Natural killer cell (primary cell): ENCODE measurements around the gene TMEFF1. TPM values are rescaled to one million over a fixed set of nuclear protein-coding genes. Genes with fewer than 3 reads are reported as not detected.
A peak's percentile ranks its signal among the peaks of the same experiment; 100 is the strongest.

ENCODE experiments used
- ATAC-seq, 3 donors: fragments of 150-1000 bp in 2 of 3; fragments of 200-7000 bp in 1 of 3; cut with Tn5 transposase; 1 replicate in 1 of 3; 2 replicates in 2 of 3; pipeline ENCODE4 v1.10.0; 2021; ENCODE audit warnings: mild to moderate bottlenecking in 2 of 3, moderate library complexity in 2 of 3
- DNase-seq, 2 donors: peaks; one replicate each; pipeline versions ENCODE4 v3.0.0 to v3.0.0-alpha.2; 2013 to 2021; ENCODE audit warnings: mixed read lengths in 1 of 2
- H3K27ac ChIP-seq: one replicate; pipeline ENCODE4 v1.5.1; 2013; ENCODE audit warnings: mild to moderate bottlenecking, low read length
- H3K27me3 ChIP-seq: one replicate; pipeline ENCODE4 v1.6.1; 2013; ENCODE audit warnings: low read length; ENCODE audit not compliant: control insufficient read depth, insufficient read depth
- H3K36me3 ChIP-seq: one replicate; pipeline ENCODE4 v1.6.1; 2013; ENCODE audit warnings: low read length; ENCODE audit not compliant: control insufficient read depth, insufficient read depth
- H3K4me1 ChIP-seq: one replicate; pipeline ENCODE4 v1.6.1; 2013; ENCODE audit warnings: low read length; ENCODE audit not compliant: control insufficient read depth, insufficient read depth
- H3K4me3 ChIP-seq: one replicate; pipeline ENCODE4 v1.5.1; 2013; ENCODE audit warnings: low read length
- H3K9me3 ChIP-seq: one replicate; pipeline ENCODE4 v1.6.1; 2013; ENCODE audit warnings: low read length; ENCODE audit not compliant: control insufficient read depth, insufficient read depth
- H3K27ac Mint-ChIP-seq, 2 donors: one replicate each; pipeline ENCODE4 v1.8.0; 2022; ENCODE audit warnings: mild to moderate bottlenecking in 2 of 2, mixed read lengths in 2 of 2, moderate library complexity in 1 of 2
- H3K27me3 Mint-ChIP-seq, 2 donors: one replicate each; pipeline ENCODE4 v1.8.0; 2022; ENCODE audit warnings: low read depth in 2 of 2, mixed read lengths in 2 of 2
- H3K36me3 Mint-ChIP-seq: one replicate; pipeline ENCODE4 v1.8.0; 2022; ENCODE audit warnings: mixed read lengths
- H3K4me1 Mint-ChIP-seq, 2 donors: one replicate each; pipeline ENCODE4 v1.8.0; 2022; ENCODE audit warnings: mixed read lengths in 2 of 2
- H3K4me3 Mint-ChIP-seq: one replicate; pipeline ENCODE4 v1.8.0; 2022; ENCODE audit warnings: mild to moderate bottlenecking, moderate library complexity, mixed read lengths
- H3K9me3 Mint-ChIP-seq, 2 donors: one replicate each; pipeline ENCODE4 v1.8.0; 2022; ENCODE audit warnings: mixed read lengths in 2 of 2
- WGBS: methylation state at CpG from one replicate; pipeline ENCODE4 v1.1.7; 2013; ENCODE audit warnings: missing lambda C conversion rate; ENCODE audit not compliant: insufficient coverage; 5-methylcytosine and 5-hydroxymethylcytosine counted together
- intact Hi-C: fragments of 100-400 bp; cut with micrococcal nuclease; formaldehyde crosslinking; loops from one replicate; pipeline ENCODE4 v1.14.2; 2022
- total RNA-seq, 4 donors: library from RNA; stranded (reverse); fragments of 120-200 nt in 1 of 4; gene quantifications; one replicate each; pipeline versions ENCODE4 v1.2.3 to v1.2.4, GENCODE V29; 2013 to 2022
- TF ChIP-seq, protein P1 (sequence below): fragments of 200-600 bp; IDR thresholded peaks from one replicate; pipeline ENCODE4 v1.8.0; 2022; ENCODE audit warnings: antibody characterized with exemption

TMEFF1 gene
- total RNA-seq, 3 donors from 2014 or later (not counting 1 experiment from before 2014, with no cell fraction given) = 0.18 TPM; not detected in 2

- H3K4me1 Mint-ChIP-seq = peaks cover 17 to 26% of the 10 kb centered on the region in 2 donors
- ATAC-seq = no peak
Measured at GRCh38 chr9:100447041-100447440, 25.9 kb upstream of the TMEFF1 start.

DNA sequence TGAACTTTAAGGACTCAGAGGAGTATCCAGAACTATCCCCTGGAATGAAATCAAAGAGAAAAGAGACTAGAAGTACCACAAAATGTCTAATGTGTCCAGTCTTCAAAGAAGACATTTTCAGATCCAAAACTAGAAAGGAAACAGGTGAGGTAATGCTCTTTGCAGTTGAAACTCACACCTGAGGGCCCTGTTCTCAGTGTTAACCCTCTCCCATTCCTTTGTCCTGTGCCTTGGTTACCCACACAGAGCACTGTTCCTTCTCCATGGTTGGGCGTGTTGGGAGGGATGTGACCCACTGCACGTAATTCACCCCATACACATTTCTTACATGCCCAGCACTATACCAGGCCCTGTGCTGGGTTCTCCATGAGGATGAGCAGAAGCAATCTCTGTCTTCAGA lies 24.7 kb upstream of the TMEFF1 start:
- Mint-ChIP-seq H3K36me3 (no peaks in the 10 kb centered on the region), H3K4me1 (peaks cover 17 to 26% of the 10 kb centered on the region in 2 donors), H3K27me3 (no peaks in the 10 kb centered on the region), H3K4me3 (no peak overlapping the region), H3K9me3 (no peaks in the 10 kb centered on the region), H3K27ac (no peak overlapping the region)
- Histone ChIP-seq H3K27me3 (no peaks in the 10 kb centered on the region), H3K27ac (no peak overlapping the region), H3K36me3 (peaks cover 2% of the 10 kb centered on the region), H3K4me3 (no peak overlapping the region), H3K4me1 (no peaks in the 10 kb centered on the region), H3K9me3 (no peaks in the 10 kb centered on the region)
- TF ChIP-seq, protein P1, sequence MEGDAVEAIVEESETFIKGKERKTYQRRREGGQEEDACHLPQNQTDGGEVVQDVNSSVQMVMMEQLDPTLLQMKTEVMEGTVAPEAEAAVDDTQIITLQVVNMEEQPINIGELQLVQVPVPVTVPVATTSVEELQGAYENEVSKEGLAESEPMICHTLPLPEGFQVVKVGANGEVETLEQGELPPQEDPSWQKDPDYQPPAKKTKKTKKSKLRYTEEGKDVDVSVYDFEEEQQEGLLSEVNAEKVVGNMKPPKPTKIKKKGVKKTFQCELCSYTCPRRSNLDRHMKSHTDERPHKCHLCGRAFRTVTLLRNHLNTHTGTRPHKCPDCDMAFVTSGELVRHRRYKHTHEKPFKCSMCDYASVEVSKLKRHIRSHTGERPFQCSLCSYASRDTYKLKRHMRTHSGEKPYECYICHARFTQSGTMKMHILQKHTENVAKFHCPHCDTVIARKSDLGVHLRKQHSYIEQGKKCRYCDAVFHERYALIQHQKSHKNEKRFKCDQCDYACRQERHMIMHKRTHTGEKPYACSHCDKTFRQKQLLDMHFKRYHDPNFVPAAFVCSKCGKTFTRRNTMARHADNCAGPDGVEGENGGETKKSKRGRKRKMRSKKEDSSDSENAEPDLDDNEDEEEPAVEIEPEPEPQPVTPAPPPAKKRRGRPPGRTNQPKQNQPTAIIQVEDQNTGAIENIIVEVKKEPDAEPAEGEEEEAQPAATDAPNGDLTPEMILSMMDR = no peak
- WGBS = 100% methylated on average over 2 of the region's 2 CpGs
- intact Hi-C loops = no loop called here
- DNase-seq = no peak
- no peak for ATAC-seq

More at GRCh38 chr9:100447041-100447440, 25.9 kb upstream of the TMEFF1 start:
- H3K36me3 ChIP-seq = no peaks in the 10 kb centered on the region
- H3K4me3 ChIP-seq = no peak overlapping the region
- TF ChIP-seq, protein P1 = no peak
- Mint-ChIP-seq H3K9me3 (no peaks in the 10 kb centered on the region), H3K27me3 (no peaks in the 10 kb centered on the region), H3K4me3 (no peak overlapping the region), H3K36me3 (no peaks in the 10 kb centered on the region), H3K27ac (no peak overlapping the region)
- DNase-seq = no peak
- no peaks in the 10 kb centered on the region for H3K4me1 ChIP-seq
- no peak overlapping the region for H3K27ac ChIP-seq
- H3K9me3 ChIP-seq = no peaks in the 10 kb centered on the region
- intact Hi-C loops = no loop called here
- H3K27me3 ChIP-seq = no peaks in the 10 kb centered on the region

DNA sequence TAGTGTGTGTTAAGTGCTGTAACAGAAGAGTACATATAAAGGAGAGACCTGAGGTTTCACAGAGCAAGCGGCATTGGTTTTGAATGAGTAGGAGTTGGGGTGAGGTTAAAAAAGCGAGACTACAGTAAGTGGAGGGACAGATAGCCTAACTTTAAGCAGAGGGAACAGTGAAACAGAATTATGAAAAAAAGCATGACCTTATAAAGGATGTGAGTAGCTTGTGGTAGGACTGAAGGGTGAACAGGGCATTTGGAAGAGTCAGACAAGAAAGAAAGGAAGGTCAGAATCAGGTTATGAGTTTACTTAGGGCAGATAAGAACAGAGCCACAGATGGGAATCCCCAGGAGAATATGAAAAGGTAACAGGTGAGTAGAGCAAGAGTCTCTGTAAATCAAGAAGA lies 23.5 kb upstream of the TMEFF1 start:
- Histone ChIP-seq H3K27me3 (no peaks in the 10 kb centered on the region), H3K27ac (no peak overlapping the region), H3K4me3 (no peak overlapping the region), H3K4me1 (no peaks in the 10 kb centered on the region), H3K9me3 (no peaks in the 10 kb centered on the region), H3K36me3 (peaks cover 2% of the 10 kb centered on the region)
- Mint-ChIP-seq H3K4me1 (peaks cover 8 to 16% of the 10 kb centered on the region in 2 donors), H3K27me3 (no peaks in the 10 kb centered on the region), H3K27ac (no peak overlapping the region), H3K4me3 (no peak overlapping the region), H3K9me3 (no peaks in the 10 kb centered on the region), H3K36me3 (no peaks in the 10 kb centered on the region)
- intact Hi-C loops = no loop called here
- 79% methylated on average over 2 of the region's 2 CpGs for WGBS
- TF ChIP-seq, protein P1 = no peak
- no peak for DNase-seq
- peak in 1 of 3 donors; percentile 5 for ATAC-seq

- H3K9me3 ChIP-seq = no peaks in the 10 kb centered on the region
- intact Hi-C loops = no loop called here
- H3K36me3 Mint-ChIP-seq = no peaks in the 10 kb centered on the region
- DNase-seq (no peak), ATAC-seq (no peak)
- peaks cover 2% of the 10 kb centered on the region for H3K36me3 ChIP-seq
- H3K27ac Mint-ChIP-seq = no peak overlapping the region
- no peak overlapping the region for H3K4me3 Mint-ChIP-seq
- H3K27me3 Mint-ChIP-seq = no peaks in the 10 kb centered on the region
- no peaks in the 10 kb centered on the region for H3K27me3 ChIP-seq
- no peaks in the 10 kb centered on the region for H3K9me3 Mint-ChIP-seq
- H3K4me1 Mint-ChIP-seq = peaks cover 0 to 8% of the 10 kb centered on the region in 2 donors
- no peak overlapping the region for H3K4me3 ChIP-seq
- TF ChIP-seq, protein P1 = no peak
- no peak overlapping the region for H3K27ac ChIP-seq
- H3K4me1 ChIP-seq = no peaks in the 10 kb centered on the region
- WGBS = 100% methylated on average over 2 of the region's 2 CpGs
Measured at GRCh38 chr9:100452894-100453293, 20.1 kb upstream of the TMEFF1 start.
